IMR-90 (cell line): ENCODE data around the gene SKA2. TPM values are rescaled to one million over a fixed set of nuclear protein-coding genes. Genes with fewer than 3 reads are reported as not detected.

Source experiments
- ATAC-seq: fragments of 200-7000 bp; cut with Tn5 transposase; 2 replicates; pipeline ENCODE4 v1.9.1; 2020; ENCODE audit warnings: low read depth, mild to moderate bottlenecking, moderate library complexity
- BruUV-seq: library from RNA; stranded (reverse); fragments of 400-500 nt; replicated peaks from 2 replicates; lab custom pipeline; 2021; lab: Mats Ljungman, UMichigan
- CTCF ChIA-PET: fragments of 300-600 bp; formaldehyde crosslinking; extraction: SDS; loops from one replicate; lab custom pipeline; 2021; ENCODE audit warnings: antibody characterized with exemption; lab: Yijun Ruan, JAX
- POLR2A ChIA-PET: fragments of 300-600 bp; sonication (Branson Sonifier 250); formaldehyde crosslinking; loops from one replicate; lab custom pipeline; 2022; ENCODE audit warnings: antibody characterized with exemption; ENCODE audit not compliant: unreplicated experiment; lab: Charles Lee
- DNase-seq: peaks from one replicate; pipeline ENCODE4 v3.0.0; 2013
- H2AFZ ChIP-seq: replicated peaks from 2 replicates; pipeline ENCODE3; 2013; ENCODE audit warnings: low read length, mild to moderate bottlenecking; ENCODE audit not compliant: poor library complexity
- H2AK5ac ChIP-seq: 2 replicates; pipeline ENCODE4 v1.6.1; 2013; ENCODE audit warnings: low read depth, low read length, inconsistent platforms
- H2AK9ac ChIP-seq: replicated peaks from 2 replicates; pipeline ENCODE3; 2013; ENCODE audit warnings: mild to moderate bottlenecking, low read depth, low read length, moderate library complexity; ENCODE audit not compliant: poor library complexity
- H2BK120ac ChIP-seq: 2 replicates; pipeline ENCODE4 v1.6.1; 2013; ENCODE audit warnings: low read depth, low read length, inconsistent platforms
- H2BK15ac ChIP-seq: 3 replicates; pipeline ENCODE4 v1.6.1; 2013; ENCODE audit warnings: low read depth, low read length, inconsistent platforms
- H2BK20ac ChIP-seq: 2 replicates; pipeline ENCODE4 v1.6.1; 2013; ENCODE audit warnings: low read depth, mild to moderate bottlenecking, inconsistent platforms, low read length, moderate library complexity
- H2BK5ac ChIP-seq: 2 replicates; pipeline ENCODE4 v1.6.1; 2013; ENCODE audit warnings: mild to moderate bottlenecking, low read depth, low read length, inconsistent platforms; ENCODE audit not compliant: poor library complexity, severe bottlenecking
- H3K14ac ChIP-seq: replicated peaks from 2 replicates; pipeline ENCODE4 v1.6.1; 2013; ENCODE audit warnings: low read depth, low read length, inconsistent platforms
- H3K18ac ChIP-seq: 2 replicates; pipeline ENCODE4 v1.6.1; 2013; ENCODE audit warnings: low read depth, low read length, control low read depth
- H3K23ac ChIP-seq: 2 replicates; pipeline ENCODE4 v1.6.1; 2013; ENCODE audit warnings: low read depth, low read length, inconsistent platforms
- H3K27ac ChIP-seq: 2 replicates; pipeline ENCODE4 v1.5.1; 2013; ENCODE audit warnings: mild to moderate bottlenecking, control low read depth, low read length; ENCODE audit not compliant: insufficient read depth
- H3K27me3 ChIP-seq: 2 replicates; pipeline ENCODE4 v1.6.1; 2013; ENCODE audit warnings: low read length; ENCODE audit not compliant: control insufficient read depth, insufficient read depth
- H3K36me3 ChIP-seq: 2 replicates; pipeline ENCODE4 v1.6.1; 2013; ENCODE audit warnings: low read length, mixed read lengths; ENCODE audit not compliant: control insufficient read depth, insufficient read depth
- H3K4ac ChIP-seq: 2 replicates; pipeline ENCODE4 v1.6.1; 2013; ENCODE audit warnings: low read depth, low read length, inconsistent platforms
- H3K4me1 ChIP-seq: 2 replicates; pipeline ENCODE4 v1.6.1; 2013; ENCODE audit warnings: low read length, mixed read lengths; ENCODE audit not compliant: control insufficient read depth, insufficient read depth
- H3K4me2 ChIP-seq: 2 replicates; pipeline ENCODE4 v1.6.1; 2013; ENCODE audit warnings: low read depth, mild to moderate bottlenecking, control low read depth, low read length, moderate library complexity
- H3K4me3 ChIP-seq: 2 replicates; pipeline ENCODE4 v1.5.1; 2013; ENCODE audit warnings: low read depth, mild to moderate bottlenecking, control low read depth, low read length, moderate library complexity; ENCODE audit not compliant: insufficient read depth
- H3K56ac ChIP-seq: 2 replicates; pipeline ENCODE4 v1.6.1; 2013; ENCODE audit warnings: low read length, inconsistent platforms; ENCODE audit not compliant: insufficient read depth; ENCODE audit errors: extremely low read depth
- H3K79me1 ChIP-seq, 2 experiments: 2 replicates each; pipeline ENCODE4 v1.6.1; 2013; ENCODE audit warnings: low read length in 2 of 2, inconsistent platforms in 1 of 2, low read depth in 1 of 2
- H3K9ac ChIP-seq: 2 replicates; pipeline ENCODE4 v1.6.1; 2013; ENCODE audit warnings: low read depth, low read length, control low read depth
- H3K9me1 ChIP-seq: 2 replicates; pipeline ENCODE4 v1.6.1; 2013; ENCODE audit warnings: low read length, inconsistent platforms; ENCODE audit not compliant: insufficient read depth
- H3K9me3 ChIP-seq: 2 replicates; pipeline ENCODE4 v1.6.1; 2013; ENCODE audit warnings: low read length; ENCODE audit not compliant: control insufficient read depth, insufficient read depth
- H4K20me1 ChIP-seq: 2 replicates; pipeline ENCODE4 v1.6.1; 2013; ENCODE audit warnings: low read length, inconsistent platforms; ENCODE audit not compliant: insufficient read depth
- H4K5ac ChIP-seq: 2 replicates; pipeline ENCODE4 v1.6.1; 2013; ENCODE audit warnings: mild to moderate bottlenecking, low read depth, low read length, control low read depth
- H4K8ac ChIP-seq, 2 experiments: 2 replicates each; pipeline ENCODE4 v1.6.1; 2013; ENCODE audit warnings: low read depth in 2 of 2, low read length in 2 of 2, control low read depth in 1 of 2, inconsistent platforms in 1 of 2
- H4K91ac ChIP-seq: 2 replicates; pipeline ENCODE4 v1.6.1; 2013; ENCODE audit warnings: low read depth, low read length, inconsistent platforms; ENCODE audit not compliant: insufficient read depth
- BHLHE40 ChIP-seq: fragments of 150-350 bp; IDR thresholded peaks from 2 replicates; pipeline ENCODE4 v1.6.1; 2016; ENCODE audit warnings: mild to moderate bottlenecking, low read depth, low read length
- CEBPB ChIP-seq: IDR thresholded peaks from 2 replicates; pipeline ENCODE4 v1.6.1; 2012; ENCODE audit warnings: low read depth, low read length, improper control_type of control experiment
- CHD1 ChIP-seq: IDR thresholded peaks from 2 replicates; pipeline ENCODE4 v1.6.1; 2012; ENCODE audit warnings: low read depth, low read length, improper control_type of control experiment
- CTCF ChIP-seq: conservative IDR thresholded peaks from 2 replicates; pipeline ENCODE4 v1.5.1; 2012; ENCODE audit warnings: mild to moderate bottlenecking, low read depth, low read length, improper control_type of control experiment
- ELK1 ChIP-seq: fragments of 150-350 bp; IDR thresholded peaks from 2 replicates; pipeline ENCODE4 v1.6.1; 2016; ENCODE audit warnings: low read depth, mild to moderate bottlenecking, low read length, moderate library complexity, borderline replicate concordance
- FOS ChIP-seq: fragments of 150-350 bp; IDR thresholded peaks from 2 replicates; pipeline ENCODE4 v1.6.1; 2016; ENCODE audit warnings: low read depth, low read length
- MAFK ChIP-seq: IDR thresholded peaks from 2 replicates; pipeline ENCODE4 v1.6.1; 2012; ENCODE audit warnings: low read depth, low read length, improper control_type of control experiment
- MAZ ChIP-seq: IDR thresholded peaks from 2 replicates; pipeline ENCODE4 v1.6.1; 2012; ENCODE audit warnings: low read depth, mild to moderate bottlenecking, low read length, improper control_type of control experiment, moderate library complexity, borderline replicate concordance
- MXI1 ChIP-seq: IDR thresholded peaks from 2 replicates; pipeline ENCODE4 v1.6.1; 2012; ENCODE audit warnings: low read depth, mild to moderate bottlenecking, low read length, moderate library complexity, borderline replicate concordance
- NFE2L2 ChIP-seq: fragments of 150-350 bp; IDR thresholded peaks from 2 replicates; pipeline ENCODE4 v1.6.1; 2016; ENCODE audit warnings: low read depth, mild to moderate bottlenecking, low read length
- POLR2A ChIP-seq: IDR thresholded peaks from 2 replicates; pipeline ENCODE4 v1.6.1; 2012; ENCODE audit warnings: mild to moderate bottlenecking, low read depth, low read length
- RAD21 ChIP-seq: IDR thresholded peaks from 2 replicates; pipeline ENCODE4 v1.6.1; 2012; ENCODE audit warnings: low read length, improper control_type of control experiment
- RCOR1 ChIP-seq: IDR thresholded peaks from 2 replicates; pipeline ENCODE4 v1.6.1; 2012; ENCODE audit warnings: mild to moderate bottlenecking, low read length, improper control_type of control experiment; ENCODE audit not compliant: insufficient replicate concordance
- RFX5 ChIP-seq: IDR thresholded peaks from 2 replicates; pipeline ENCODE4 v1.8.0; 2012; ENCODE audit warnings: low read depth, mild to moderate bottlenecking, low read length, moderate library complexity
- SMC3 ChIP-seq: fragments of 150-350 bp; IDR thresholded peaks from 2 replicates; pipeline ENCODE4 v1.6.1; 2016; ENCODE audit warnings: low read depth, mild to moderate bottlenecking, antibody characterized with exemption, low read length, moderate library complexity
- USF2 ChIP-seq: fragments of 150-350 bp; IDR thresholded peaks from 2 replicates; pipeline ENCODE4 v1.6.1; 2017; ENCODE audit warnings: mild to moderate bottlenecking, antibody characterized with exemption, low read length, low read depth
- dilution Hi-C: fragments of 300-500 bp; cut with HindIII; formaldehyde crosslinking; loops from one replicate; pipeline ENCODE4 v1.14.3; 2018; ENCODE audit warnings: low sequenced_read_pairs; ENCODE audit not compliant: unreplicated experiment
- in situ Hi-C: fragments of 300-500 bp; cut with MboI; formaldehyde crosslinking; loops from 3 replicates; pipeline ENCODE4 v1.14.3; 2019; ENCODE audit warnings: low sequenced_read_pairs, inconsistent platforms, mixed read lengths
- intact Hi-C: fragments of 100-400 bp; cut with micrococcal nuclease; formaldehyde crosslinking; loops from 2 replicates; pipeline ENCODE4 v1.10.0; 2022
- polyA plus RNA-seq, 3 experiments: library from polyadenylated mRNA; depleted of rRNA; stranded (reverse); fragments of >200 nt; gene quantifications; 2 replicates each; pipeline ENCODE4 v1.2.3, GENCODE V29; 2012; ENCODE audit warnings: low replicate concordance in 1 of 3
- total RNA-seq: library from RNA; depleted of rRNA; stranded (reverse); fragments of >200 nt; gene quantifications from 2 replicates; pipeline ENCODE4 v1.2.3, GENCODE V29; 2012

Gene SKA2
- total and polyA plus RNA-seq, 2 of the 4 experiments (the other 2 are of a cell fraction), result 30.4 to 38.7 TPM

GRCh38 chr17:59097876-59098275 lies 57.1 kb downstream of the SKA2 start:
- Histone ChIP-seq H3K9ac (no peak overlapping the region), H2BK120ac (no peak overlapping the region), H4K20me1 (peaks cover 5% of the 10 kb centered on the region), H4K91ac (no peak overlapping the region), H2BK5ac (no peak overlapping the region), H3K4ac (no peak overlapping the region), H3K56ac (no peak overlapping the region), H2BK15ac (no peak overlapping the region), H3K4me1 (peaks cover 8% of the 10 kb centered on the region), H3K36me3 (peaks cover 4% of the 10 kb centered on the region; the same call in 1 of the 2 replicates), H3K9me1 (peaks cover 7% of the 10 kb centered on the region), H3K79me1 (peaks cover 18 to 50% of the 10 kb centered on the region in 2 experiments; a peak in 3 of 4 replicates), H3K9me3 (no peaks in the 10 kb centered on the region), H4K8ac (no peak overlapping the region), H3K23ac (no peak overlapping the region), H3K4me2 (no peak overlapping the region), H3K27ac (no peak overlapping the region), H2AK9ac (no peak overlapping the region), H3K27me3 (no peaks in the 10 kb centered on the region), H2AK5ac (no peak overlapping the region), H4K5ac (no peak overlapping the region), H3K4me3 (no peak overlapping the region), H2BK20ac (no peak overlapping the region), H2AFZ (no peak overlapping the region), H3K18ac (no peak overlapping the region), H3K14ac (no peak overlapping the region)
- dilution Hi-C loops (no loop called here), intact Hi-C loops (no loop called here), in situ Hi-C loops (no loop called here)
- CTCF ChIA-PET, result interaction anchor here (0.6 kb wide), 1 partner anchor 21 kb away, joined by 6 read pairs; no protein-coding TSS in a partner anchor
- POLR2A ChIA-PET, result no interaction called here
- no TSS peak for BruUV-seq
- DNase-seq (no peak), ATAC-seq (no peak)
- TF ChIP-seq SMC3 (no peak), USF2 (no peak), FOS (no peak), POLR2A (no peak), MAFK (no peak), NFE2L2 (no peak), CHD1 (no peak), MAZ (no peak), CTCF (no peak), RAD21 (no peak), RCOR1 (no peak), BHLHE40 (no peak), ELK1 (no peak), RFX5 (no peak), MXI1 (no peak), CEBPB (no peak)
